ENCODE results near the gene NDUFS7. TPM values are rescaled to one million over a fixed set of nuclear protein-coding genes. Genes with fewer than 3 reads are reported as not detected.

Gene NDUFS7
- total and polyA plus RNA-seq, 7 experiments from 2014 or later = 48.4 to 232 (median 68.7) TPM

GRCh38 chr19:1411255-1412191 is 27.8 kb downstream of the NDUFS7 start:
- no peak for ATAC-seq
- CTCF ChIA-PET = interaction anchor here (0.5 kb wide), 1 partner anchor 506 kb away, joined by 4 read pairs; no protein-coding TSS in a partner anchor
- H3K4me3 ChIP-seq (ENCODE audit: low read length) = no peak overlapping the region

GRCh38 chr19:1412323-1412923 is 28.7 kb downstream of the NDUFS7 start:
- peaks cover 0 to 9% (median 3%) of the 10 kb centered on the region in 5 donors for H3K36me3 Mint-ChIP-seq
- ATAC-seq (no peak), DNase-seq (no peak)
- Histone ChIP-seq H3K36me3 (ENCODE audit: control insufficient read depth in 2 of 3, insufficient read depth in 3 of 3, low read length in 3 of 3) (peaks cover 0 to 59% (median 8%) of the 10 kb centered on the region in 3 experiments), H3K4me3 (ENCODE audit: low read length) (no peak overlapping the region), H3K4me1 (ENCODE audit: control insufficient read depth in 2 of 2, insufficient read depth in 2 of 2, low read length in 2 of 2) (peaks cover 45 to 49% of the 10 kb centered on the region in 2 donors), H3K9me3 (ENCODE audit: control insufficient read depth in 2 of 3, low read length in 3 of 3) (no peaks in the 10 kb centered on the region), H3K27ac (ENCODE audit: low read depth, low read length) (peak overlapping the region; percentile 24), H3K27me3 (ENCODE audit: control insufficient read depth in 2 of 2, insufficient read depth in 2 of 2, low read length in 2 of 2) (no peaks in the 10 kb centered on the region)
- POLR2A ChIA-PET = no interaction called here
- intact Hi-C loops (cut with micrococcal nuclease) = no loop called here
- CTCF ChIA-PET = no interaction called here
- H3K4me1 Mint-ChIP-seq = peaks cover 41 to 83% (median 72%) of the 10 kb centered on the region in 7 donors
- peak overlapping the region in 4 of 10 donors; percentile 55 to 95 (median 78) for H3K4me3 Mint-ChIP-seq
- peaks cover 0 to 3% (median 0%) of the 10 kb centered on the region in 11 donors for H3K9me3 Mint-ChIP-seq
- H3K27ac Mint-ChIP-seq = peak overlapping the region in 2 of 9 donors; percentile 75 to 90
- no peaks in the 10 kb centered on the region for H3K27me3 Mint-ChIP-seq

More at GRCh38 chr19:1411255-1412191, 27.8 kb downstream of the NDUFS7 start:
- H3K4me1 ChIP-seq (ENCODE audit: control insufficient read depth in 2 of 2, insufficient read depth in 2 of 2, low read length in 2 of 2) = peaks cover 50% of the 10 kb centered on the region in 2 donors
- peak overlapping the region in 7 of 9 donors; percentile 15 to 93 (median 75) for H3K27ac Mint-ChIP-seq
- peaks cover 0 to 7% (median 3%) of the 10 kb centered on the region in 5 donors for H3K36me3 Mint-ChIP-seq
- no peak for DNase-seq
- no peaks in the 10 kb centered on the region for H3K9me3 ChIP-seq (ENCODE audit: control insufficient read depth in 2 of 3, low read length in 3 of 3)
- POLR2A ChIA-PET = no interaction called here
- no peaks in the 10 kb centered on the region for H3K27me3 ChIP-seq (ENCODE audit: control insufficient read depth in 2 of 2, insufficient read depth in 2 of 2, low read length in 2 of 2)
- H3K4me3 Mint-ChIP-seq = peak overlapping the region; percentile 50 to 95 (median 94)
- peaks cover 0 to 52% (median 8%) of the 10 kb centered on the region in 3 experiments for H3K36me3 ChIP-seq (ENCODE audit: control insufficient read depth in 2 of 3, insufficient read depth in 3 of 3, low read length in 3 of 3)
- intact Hi-C loops (cut with micrococcal nuclease) = no loop called here
- peak overlapping the region; percentile 98 for H3K27ac ChIP-seq (ENCODE audit: low read depth, low read length)
- no peaks in the 10 kb centered on the region for H3K27me3 Mint-ChIP-seq
- peaks cover 0 to 3% (median 0%) of the 10 kb centered on the region in 11 donors for H3K9me3 Mint-ChIP-seq
- peaks cover 40 to 78% (median 68%) of the 10 kb centered on the region in 7 donors for H3K4me1 Mint-ChIP-seq

- DNase-seq (no peak), ATAC-seq (no peak)
- H3K36me3 ChIP-seq (ENCODE audit: control insufficient read depth in 2 of 3, insufficient read depth in 3 of 3, low read length in 3 of 3) = peaks cover 0 to 63% (median 8%) of the 10 kb centered on the region in 3 experiments
- H3K27ac Mint-ChIP-seq = peak overlapping the region in 3 of 9 donors; percentile 8 to 59 (median 33)
- peaks cover 44 to 87% (median 74%) of the 10 kb centered on the region in 7 donors for H3K4me1 Mint-ChIP-seq
- peaks cover 0 to 3% (median 0%) of the 10 kb centered on the region in 11 donors for H3K9me3 Mint-ChIP-seq
- H3K27ac ChIP-seq (ENCODE audit: low read depth, low read length) = no peak overlapping the region
- intact Hi-C loops (cut with micrococcal nuclease) = no loop called here
- no peaks in the 10 kb centered on the region for H3K27me3 ChIP-seq (ENCODE audit: control insufficient read depth in 2 of 2, insufficient read depth in 2 of 2, low read length in 2 of 2)
- peaks cover 0 to 12% (median 4%) of the 10 kb centered on the region in 5 donors for H3K36me3 Mint-ChIP-seq
- no peaks in the 10 kb centered on the region for H3K9me3 ChIP-seq (ENCODE audit: control insufficient read depth in 2 of 3, low read length in 3 of 3)
- no peaks in the 10 kb centered on the region for H3K27me3 Mint-ChIP-seq
- no peak overlapping the region for H3K4me3 ChIP-seq (ENCODE audit: low read length)
- H3K4me1 ChIP-seq (ENCODE audit: control insufficient read depth in 2 of 2, insufficient read depth in 2 of 2, low read length in 2 of 2) = peaks cover 45 to 49% of the 10 kb centered on the region in 2 donors
- ChIA-PET CTCF (no interaction called here), POLR2A (no interaction called here)
- peak overlapping the region in 6 of 10 donors; percentile 10 to 40 (median 28) for H3K4me3 Mint-ChIP-seq
These were observed 29.5 kb downstream of the NDUFS7 start for GRCh38 chr19:1412995-1413800.

GRCh38 chr19:1416014-1416841 is 32.5 kb downstream of the NDUFS7 start:
- H3K9me3 Mint-ChIP-seq = peaks cover 0 to 2% (median 0%) of the 10 kb centered on the region in 11 donors
- no peak for ATAC-seq
- H3K27ac ChIP-seq (ENCODE audit: low read depth, low read length) = peak overlapping the region; percentile 7
- H3K36me3 ChIP-seq (ENCODE audit: control insufficient read depth in 2 of 3, insufficient read depth in 3 of 3, low read length in 3 of 3) = peaks cover 5 to 73% (median 21%) of the 10 kb centered on the region in 3 experiments
- peaks cover 0 to 19% (median 7%) of the 10 kb centered on the region in 5 donors for H3K36me3 Mint-ChIP-seq
- H3K27me3 Mint-ChIP-seq = no peaks in the 10 kb centered on the region
- H3K4me1 ChIP-seq (ENCODE audit: control insufficient read depth in 2 of 2, insufficient read depth in 2 of 2, low read length in 2 of 2) = peaks cover 20 to 23% of the 10 kb centered on the region in 2 donors
- H3K4me3 ChIP-seq (ENCODE audit: low read length) = no peak overlapping the region
- ChIA-PET CTCF (no interaction called here), POLR2A (interaction anchor here (0.6 to 0.7 kb wide), 2 partner anchors 25 to 50 kb away, joined by 3 read pairs; no protein-coding TSS in a partner anchor)
- peak overlapping the region in 2 of 10 donors; percentile 39 to 55 for H3K4me3 Mint-ChIP-seq
- intact Hi-C loops (cut with micrococcal nuclease) = no loop called here
- peak overlapping the region in 3 of 9 donors; percentile 14 to 84 (median 70) for H3K27ac Mint-ChIP-seq
- DNase-seq = no peak
- H3K9me3 ChIP-seq (ENCODE audit: control insufficient read depth in 2 of 3, low read length in 3 of 3) = no peaks in the 10 kb centered on the region
- no peaks in the 10 kb centered on the region for H3K27me3 ChIP-seq (ENCODE audit: control insufficient read depth in 2 of 2, insufficient read depth in 2 of 2, low read length in 2 of 2)
- H3K4me1 Mint-ChIP-seq = peaks cover 22 to 69% (median 50%) of the 10 kb centered on the region in 7 donors

- ChIA-PET CTCF (no interaction called here), POLR2A (interaction anchor here (0.6 kb wide), 1 partner anchor 24 kb away, joined by 3 read pairs; no protein-coding TSS in a partner anchor)
- peaks cover 13 to 14% of the 10 kb centered on the region in 2 donors for H3K4me1 ChIP-seq (ENCODE audit: control insufficient read depth in 2 of 2, insufficient read depth in 2 of 2, low read length in 2 of 2)
- H3K4me3 ChIP-seq (ENCODE audit: low read length) = no peak overlapping the region
- Mint-ChIP-seq H3K4me3 (peak overlapping the region in 3 of 10 donors; percentile 9 to 32 (median 29)), H3K27ac (peak overlapping the region in 5 of 9 donors; percentile 12 to 69 (median 31)), H3K4me1 (peaks cover 14 to 60% (median 40%) of the 10 kb centered on the region in 7 donors), H3K27me3 (no peaks in the 10 kb centered on the region), H3K36me3 (peaks cover 0 to 19% (median 7%) of the 10 kb centered on the region in 5 donors), H3K9me3 (peaks cover 0 to 2% (median 0%) of the 10 kb centered on the region in 11 donors)
- intact Hi-C loops (cut with micrococcal nuclease) = no loop called here
- DNase-seq = no peak
- no peak for ATAC-seq
- no peaks in the 10 kb centered on the region for H3K27me3 ChIP-seq (ENCODE audit: control insufficient read depth in 2 of 2, insufficient read depth in 2 of 2, low read length in 2 of 2)
- H3K36me3 ChIP-seq (ENCODE audit: control insufficient read depth in 2 of 3, insufficient read depth in 3 of 3, low read length in 3 of 3) = peaks cover 5 to 82% (median 25%) of the 10 kb centered on the region in 3 experiments
- H3K27ac ChIP-seq (ENCODE audit: low read depth, low read length) = no peak overlapping the region
- no peaks in the 10 kb centered on the region for H3K9me3 ChIP-seq (ENCODE audit: control insufficient read depth in 2 of 3, low read length in 3 of 3)
These were observed 33.4 kb downstream of the NDUFS7 start for GRCh38 chr19:1417145-1417544.

All from naive thymus-derived CD4-positive, alpha-beta T cell (primary cell).